HUES48 (cell line): ENCODE results near the gene MRI1.
A peak's percentile ranks its signal among the peaks of the same experiment; 100 is the strongest.

ENCODE experiments used
- H3K27ac ChIP-seq: one replicate; pipeline ENCODE4 v1.7.0; 2013; ENCODE audit warnings: low read depth, low read length, inconsistent platforms
- H3K27me3 ChIP-seq: 2 replicates; pipeline ENCODE4 v1.6.1; 2013; ENCODE audit warnings: mild to moderate bottlenecking, low read length; ENCODE audit not compliant: control insufficient read depth, insufficient read depth
- H3K36me3 ChIP-seq: 2 replicates; pipeline ENCODE4 v1.6.1; 2013; ENCODE audit warnings: low read length; ENCODE audit not compliant: control insufficient read depth, insufficient read depth
- H3K4me1 ChIP-seq: 2 replicates; pipeline ENCODE4 v1.6.1; 2013; ENCODE audit warnings: mild to moderate bottlenecking, low read length; ENCODE audit not compliant: control insufficient read depth, insufficient read depth
- H3K4me3 ChIP-seq: 2 replicates; pipeline ENCODE4 v1.5.1; 2013; ENCODE audit warnings: mild to moderate bottlenecking, low read depth, low read length
- H3K9ac ChIP-seq: 2 replicates; pipeline ENCODE4 v1.6.1; 2013; ENCODE audit warnings: mild to moderate bottlenecking, low read depth, low read length, moderate library complexity
- H3K9me3 ChIP-seq: 2 replicates; pipeline ENCODE4 v1.6.1; 2013; ENCODE audit warnings: low read length; ENCODE audit not compliant: control insufficient read depth, insufficient read depth

The MRI1 gene

DNA sequence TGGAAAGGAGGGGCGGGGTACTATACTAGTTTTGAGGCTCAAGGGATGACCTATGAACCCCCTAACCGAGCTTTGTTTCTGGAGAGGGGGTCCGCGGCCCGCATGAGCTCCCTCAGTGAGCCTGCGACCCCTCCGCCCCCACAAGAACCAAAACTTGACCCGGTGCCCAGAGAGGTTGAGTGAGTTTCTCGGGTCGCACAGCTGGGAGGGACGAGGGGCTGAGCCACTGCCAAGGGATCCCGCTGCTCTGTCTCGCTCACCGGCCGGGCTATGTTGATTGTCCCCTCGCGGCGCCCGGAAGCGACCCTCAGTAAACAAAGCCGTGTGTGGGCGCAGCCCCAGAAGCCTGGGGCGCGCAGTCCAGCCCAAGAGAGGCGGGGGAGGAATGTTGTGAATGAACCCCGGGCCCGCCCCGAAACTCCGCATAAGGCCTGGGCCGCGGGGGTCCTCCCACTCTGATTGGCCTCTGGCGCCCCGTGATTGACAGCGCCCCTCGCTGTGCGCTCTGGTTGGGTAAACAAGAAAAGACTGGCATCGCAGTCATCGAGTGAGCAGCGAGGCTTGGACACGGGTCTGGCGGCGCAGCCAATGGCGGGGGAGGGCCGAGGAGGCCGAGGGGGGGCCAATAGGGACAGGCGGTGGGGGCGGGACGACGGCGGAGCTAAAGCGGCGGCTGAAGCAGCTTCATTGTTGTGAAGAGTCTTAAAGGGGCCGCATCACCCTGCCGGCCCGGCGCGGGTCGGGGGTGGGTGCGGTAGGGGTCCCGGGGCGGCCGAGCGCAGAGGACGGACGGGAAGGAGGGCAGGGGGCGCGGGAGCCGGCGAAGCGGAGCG is 30.7 kb downstream of the MRI1 start, which contains the start of gene ZSWIM4:
Gene ZSWIM4, plus strand, starts transcription at position 687 of the 833 bp plus-strand sequence. CDS start 206 bp downstream, outside the sequence.
- Histone ChIP-seq H3K36me3 (peaks cover 4% of the 10 kb centered on the region; the same call in 1 of the 2 replicates), H3K4me3 (peak within 1 kb of the TSS; percentile 89), H3K27ac (peak within 1 kb of the TSS; percentile 92), H3K27me3 (no peaks in the 10 kb centered on the region), H3K9me3 (no peaks in the 10 kb centered on the region), H3K4me1 (peaks cover 6% of the 10 kb centered on the region; the same call in 1 of the 2 replicates), H3K9ac (peak within 1 kb of the TSS; percentile 74)

DNA sequence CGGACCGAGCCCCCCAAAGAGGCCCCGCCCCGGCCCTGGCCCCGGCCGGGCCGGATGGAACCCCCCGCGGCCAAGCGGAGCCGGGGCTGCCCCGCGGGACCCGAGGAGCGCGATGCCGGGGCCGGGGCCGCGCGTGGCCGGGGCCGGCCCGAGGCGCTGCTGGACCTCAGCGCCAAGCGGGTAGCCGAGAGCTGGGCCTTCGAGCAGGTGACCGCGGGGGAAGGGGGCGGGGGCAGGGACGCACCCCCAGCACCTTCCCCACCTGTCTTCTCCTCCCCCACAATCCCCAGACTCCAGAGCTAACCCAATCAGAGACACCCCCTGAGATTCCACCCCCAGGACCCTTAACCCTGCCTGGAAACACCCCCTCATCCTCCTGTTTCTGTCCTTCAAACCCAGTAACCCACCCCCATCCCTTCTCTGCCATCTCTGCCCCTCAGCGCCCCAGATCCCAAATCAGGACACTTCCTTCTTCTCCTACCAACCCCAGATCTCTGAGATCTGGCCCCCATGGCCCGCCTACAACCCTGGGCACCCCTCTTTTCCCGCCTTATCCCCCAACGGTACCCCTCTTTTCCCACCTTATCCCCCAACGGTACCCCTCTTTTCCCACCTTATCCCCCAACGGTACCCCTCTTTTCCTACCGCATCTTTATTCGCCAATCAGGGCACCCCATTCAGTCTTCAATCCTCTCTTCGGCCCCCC is 31.4 kb downstream of the MRI1 start:
- Histone ChIP-seq H3K9ac (peak overlapping the region; percentile 74), H3K4me1 (peaks cover 6% of the 10 kb centered on the region; the same call in 1 of the 2 replicates), H3K4me3 (peak overlapping the region; percentile 89), H3K27me3 (no peaks in the 10 kb centered on the region), H3K9me3 (no peaks in the 10 kb centered on the region), H3K27ac (peak overlapping the region; percentile 92), H3K36me3 (peaks cover 7% of the 10 kb centered on the region; the same call in 1 of the 2 replicates)

DNA sequence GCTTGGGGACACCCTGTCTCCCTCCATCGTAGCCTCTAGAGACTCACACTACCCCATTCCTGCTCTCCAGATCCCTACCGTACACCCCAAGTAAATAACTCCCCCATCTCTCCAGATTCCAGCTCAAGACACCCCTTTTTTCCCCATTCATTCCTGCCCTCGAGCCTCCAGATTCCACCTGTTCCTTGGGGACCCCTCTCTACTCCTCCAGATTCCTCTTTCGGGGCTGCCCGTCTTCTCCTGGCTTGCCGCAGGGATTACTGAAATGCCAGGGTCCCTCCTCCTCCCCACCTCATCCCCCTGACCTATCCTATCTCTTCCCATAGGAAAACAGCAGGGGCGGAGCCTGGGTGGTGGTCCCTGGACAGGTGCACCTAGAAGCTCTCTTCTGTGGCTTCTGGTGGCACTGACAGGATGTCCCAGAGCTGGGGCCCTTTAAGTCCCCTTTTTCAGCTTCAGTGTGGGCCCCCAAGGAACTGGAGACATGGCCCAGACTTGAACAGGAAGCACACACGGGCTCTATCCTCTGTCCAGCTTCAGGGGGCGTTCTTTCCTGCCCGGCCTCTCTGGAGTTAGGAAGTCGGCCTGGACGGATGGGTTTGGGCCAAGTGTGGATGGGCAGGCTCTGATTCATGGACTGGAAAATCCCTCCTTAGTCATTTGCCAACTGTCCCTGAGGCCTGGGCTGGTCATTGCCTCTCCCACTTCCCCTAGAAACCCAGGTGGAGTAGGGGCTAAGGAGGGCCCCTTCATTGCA is 32.2 kb downstream of the MRI1 start:
- peaks cover 6% of the 10 kb centered on the region; the same call in 1 of the 2 replicates for H3K4me1 ChIP-seq
- H3K9ac ChIP-seq = peak overlapping the region; percentile 74; the same call in 1 of the 2 replicates
- peaks cover 8% of the 10 kb centered on the region; the same call in 1 of the 2 replicates for H3K36me3 ChIP-seq
- H3K4me3 ChIP-seq = peak overlapping the region; percentile 89
- no peaks in the 10 kb centered on the region for H3K9me3 ChIP-seq
- no peaks in the 10 kb centered on the region for H3K27me3 ChIP-seq
- H3K27ac ChIP-seq = peak overlapping the region; percentile 29

DNA sequence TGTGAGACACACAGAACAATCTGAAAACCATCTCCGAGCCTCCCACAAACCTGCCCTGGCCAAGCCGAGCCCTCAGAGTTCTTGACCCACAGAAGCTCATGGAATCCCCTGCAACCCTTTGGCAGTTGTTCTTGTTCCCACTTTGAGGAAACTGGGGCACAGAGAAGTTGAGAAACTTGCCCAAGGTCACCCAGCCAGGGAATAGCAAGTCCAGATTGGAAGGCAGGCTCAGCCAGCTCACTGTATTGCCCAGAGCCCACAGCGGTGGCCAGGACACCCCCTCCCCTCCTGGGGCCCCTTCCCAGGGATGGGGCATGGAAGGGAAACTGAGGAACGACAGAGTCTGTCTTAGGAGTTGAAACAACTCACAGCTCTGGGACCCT is 32.7 kb downstream of the MRI1 start:
- peak overlapping the region; percentile 29 for H3K27ac ChIP-seq
- no peak overlapping the region for H3K9ac ChIP-seq
- H3K27me3 ChIP-seq = no peaks in the 10 kb centered on the region
- no peaks in the 10 kb centered on the region for H3K9me3 ChIP-seq
- H3K36me3 ChIP-seq = peaks cover 8% of the 10 kb centered on the region; the same call in 1 of the 2 replicates
- peak overlapping the region; percentile 89; the same call in 1 of the 2 replicates for H3K4me3 ChIP-seq
- H3K4me1 ChIP-seq = peaks cover 6% of the 10 kb centered on the region; the same call in 1 of the 2 replicates

DNA sequence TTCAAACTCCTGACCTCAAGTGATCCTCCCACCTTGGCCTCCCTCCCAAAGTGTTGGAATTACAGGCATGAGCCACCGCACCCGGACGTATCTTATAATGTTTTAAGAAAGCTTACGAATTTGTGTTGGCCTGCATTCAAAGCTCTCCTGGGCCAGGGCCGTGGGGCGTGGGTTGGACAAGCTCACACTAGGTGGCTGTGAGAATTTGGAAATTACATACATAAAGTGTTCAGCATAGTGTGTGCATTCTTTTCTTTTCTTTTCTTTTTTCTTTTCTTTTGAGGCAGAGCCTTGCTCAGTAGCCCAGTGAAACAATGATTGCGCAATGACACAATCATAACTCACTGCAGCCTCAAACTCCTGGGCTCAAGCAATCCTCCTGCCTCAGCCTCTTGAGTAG is 33.5 kb downstream of the MRI1 start:
- Histone ChIP-seq H3K4me1 (peaks cover 6% of the 10 kb centered on the region; the same call in 1 of the 2 replicates), H3K4me3 (no peak overlapping the region), H3K9ac (no peak overlapping the region), H3K36me3 (peaks cover 11% of the 10 kb centered on the region; the same call in 1 of the 2 replicates), H3K9me3 (no peaks in the 10 kb centered on the region), H3K27ac (no peak overlapping the region), H3K27me3 (no peaks in the 10 kb centered on the region)

DNA sequence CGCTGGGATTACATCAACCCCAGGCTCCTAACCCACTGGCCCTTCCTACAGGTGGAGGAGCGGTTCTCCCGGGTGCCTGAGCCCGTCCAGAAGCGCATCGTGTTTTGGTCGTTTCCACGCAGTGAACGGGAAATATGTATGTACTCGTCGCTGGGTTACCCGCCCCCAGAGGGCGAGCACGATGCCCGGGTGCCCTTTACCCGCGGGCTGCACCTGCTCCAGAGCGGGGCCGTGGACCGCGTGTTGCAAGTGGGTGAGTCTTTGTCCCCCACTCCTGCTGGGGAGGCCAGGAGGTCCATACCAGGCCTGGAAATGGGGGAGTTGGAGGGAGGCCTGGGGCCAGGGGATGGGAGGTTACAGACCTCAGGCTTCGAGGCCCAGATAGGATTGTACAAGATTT is 35.3 kb downstream of the MRI1 start:
- H3K4me3 ChIP-seq = no peak overlapping the region
- no peak overlapping the region for H3K9ac ChIP-seq
- no peaks in the 10 kb centered on the region for H3K27me3 ChIP-seq
- no peak overlapping the region for H3K27ac ChIP-seq
- H3K36me3 ChIP-seq = peaks cover 16% of the 10 kb centered on the region; the same call in 1 of the 2 replicates
- no peaks in the 10 kb centered on the region for H3K9me3 ChIP-seq
- H3K4me1 ChIP-seq = peaks cover 6% of the 10 kb centered on the region; the same call in 1 of the 2 replicates

DNA sequence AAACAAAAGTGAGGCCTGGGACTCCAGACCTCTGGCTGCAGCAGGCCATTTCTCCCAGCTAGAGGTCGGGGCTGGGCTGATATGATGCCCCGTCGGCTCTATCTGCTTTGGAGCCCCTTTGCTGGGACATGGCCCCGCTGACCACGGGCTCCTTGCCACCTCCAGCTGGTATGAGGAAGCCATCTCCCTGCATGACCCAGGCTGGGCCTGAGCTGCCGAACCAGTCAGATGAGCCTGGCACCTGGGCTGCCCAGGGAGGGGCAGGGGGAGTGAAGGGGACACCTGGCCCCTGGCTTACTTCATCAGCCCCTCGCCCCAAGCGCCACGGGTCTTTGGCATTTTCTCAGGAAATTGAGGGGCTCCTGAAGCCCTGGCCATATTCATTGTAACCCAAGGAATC is 38.7 kb downstream of the MRI1 start:
- peaks cover 41% of the 10 kb centered on the region for H3K36me3 ChIP-seq
- no peaks in the 10 kb centered on the region for H3K9me3 ChIP-seq
- no peak overlapping the region for H3K27ac ChIP-seq
- no peak overlapping the region for H3K4me3 ChIP-seq
- H3K27me3 ChIP-seq = no peaks in the 10 kb centered on the region
- H3K4me1 ChIP-seq = no peaks in the 10 kb centered on the region
- H3K9ac ChIP-seq = no peak overlapping the region

DNA sequence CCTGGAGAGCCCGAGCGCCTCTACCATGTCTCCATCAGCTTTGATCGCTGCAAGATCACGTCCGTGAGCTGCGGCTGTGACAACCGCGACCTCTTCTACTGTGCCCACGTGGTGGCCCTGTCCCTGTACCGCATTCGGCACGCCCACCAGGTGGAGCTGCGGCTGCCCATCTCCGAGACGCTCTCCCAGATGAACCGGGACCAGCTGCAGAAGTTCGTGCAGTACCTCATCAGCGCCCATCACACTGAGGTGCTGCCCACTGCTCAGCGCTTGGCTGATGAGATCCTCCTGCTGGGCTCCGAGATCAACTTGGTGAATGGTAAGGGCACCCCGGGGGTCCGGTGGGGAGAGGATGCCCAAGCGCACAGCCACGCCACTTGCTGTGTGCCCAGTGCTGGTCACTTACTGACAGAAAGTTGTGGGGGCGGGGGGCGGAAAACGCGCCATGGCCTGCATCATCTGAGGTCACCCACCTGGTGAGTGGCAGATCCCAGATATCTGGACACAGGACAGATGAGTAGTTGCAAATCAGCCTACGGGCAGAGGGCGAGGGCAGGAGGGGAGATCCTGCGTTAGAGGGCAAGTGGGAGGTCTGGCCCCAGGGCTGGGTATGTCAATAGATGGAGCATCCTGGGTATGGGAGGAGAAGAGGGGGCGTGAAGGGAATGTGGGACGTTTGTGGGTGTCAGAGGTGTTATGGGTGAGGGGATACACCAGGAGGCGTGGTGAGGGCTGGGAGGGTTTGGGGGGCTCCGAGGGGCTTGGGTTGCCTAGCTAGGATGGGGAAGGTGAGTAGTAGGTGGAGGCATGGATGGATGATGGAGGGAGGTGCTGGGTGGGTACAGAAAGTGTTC is 40.7 kb downstream of the MRI1 start:
- H3K4me3 ChIP-seq = no peak overlapping the region
- no peak overlapping the region for H3K27ac ChIP-seq
- H3K9me3 ChIP-seq = no peaks in the 10 kb centered on the region
- peaks cover 54% of the 10 kb centered on the region for H3K36me3 ChIP-seq
- H3K9ac ChIP-seq = no peak overlapping the region
- H3K27me3 ChIP-seq = no peaks in the 10 kb centered on the region
- no peaks in the 10 kb centered on the region for H3K4me1 ChIP-seq

DNA sequence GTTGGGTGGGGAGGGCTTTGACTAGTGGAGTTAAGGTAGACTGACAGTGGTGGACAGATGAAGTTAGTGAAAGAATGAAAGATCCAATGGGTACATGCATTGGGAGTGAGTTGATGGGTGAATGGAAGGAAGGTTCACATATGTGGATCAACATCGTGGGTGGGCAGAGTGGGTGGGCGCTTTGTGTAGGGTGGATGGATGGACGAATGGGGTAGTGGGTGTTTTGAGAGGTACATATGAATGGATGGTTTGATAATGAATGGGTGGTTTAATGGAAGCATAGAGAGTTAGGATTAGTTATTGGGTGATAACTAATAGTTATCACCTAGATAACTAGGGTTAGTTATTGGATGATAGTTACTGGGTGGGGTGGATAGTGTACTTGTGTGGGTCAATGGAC is 42.4 kb downstream of the MRI1 start:
- no peaks in the 10 kb centered on the region for H3K4me1 ChIP-seq
- H3K9ac ChIP-seq = no peak overlapping the region
- no peak overlapping the region for H3K4me3 ChIP-seq
- H3K27me3 ChIP-seq = no peaks in the 10 kb centered on the region
- H3K9me3 ChIP-seq = no peaks in the 10 kb centered on the region
- no peak overlapping the region for H3K27ac ChIP-seq
- peaks cover 59% of the 10 kb centered on the region for H3K36me3 ChIP-seq
